Sigmoid colon (tissue), 4 donors: ENCODE measurements around the gene TFIP11.

Source experiments
- CTCF ChIP-seq, 4 experiments: fragments of 450-650 bp in 3 of 4; fragments of 200-600 bp in 1 of 4; IDR thresholded peaks; one replicate each; pipeline ENCODE4 v1.5.1; 2016 to 2019; ENCODE audit warnings: antibody characterized with exemption in 4 of 4, mild to moderate bottlenecking in 3 of 4, moderate library complexity in 2 of 4
- EP300 ChIP-seq, 4 donors: sonication (generic); formaldehyde crosslinking; IDR thresholded peaks; one replicate each; pipeline ENCODE4 v1.6.1; 2017; ENCODE audit warnings: antibody characterized with exemption in 4 of 4
- POLR2AphosphoS5 ChIP-seq, 4 donors: sonication (generic); formaldehyde crosslinking; IDR thresholded peaks; one replicate each; pipeline ENCODE4 v1.6.1; 2017; ENCODE audit warnings: antibody characterized with exemption in 4 of 4

GRCh38 chr22:26512149-26512793, at the start of gene TFIP11:
- no peak for TF ChIP-seq CTCF (IDR thresholded peaks at IDR 0.05)
- TF ChIP-seq POLR2AphosphoS5 (IDR thresholded peaks at IDR 0.05), result peak; percentile 87 to 96 (median 93)
- TF ChIP-seq EP300 (IDR thresholded peaks at IDR 0.05), result no peak
